D721Med (cell line): ENCODE measurements around the gene CPA2.
"Not testable (repeated sequence)": the region's sequence is repeated elsewhere in the genome, so short reads cannot be mapped to it uniquely, and the experiment has no call there.

Experiments used
- DNase-seq: peaks from one replicate; pipeline ENCODE4 v3.0.0; 2011; ENCODE audit warnings: low spot score; ENCODE audit not compliant: insufficient read length
- FAIRE-seq: peaks from 2 replicates; lab custom pipeline; 2011; peaks lifted over from hg19 to GRCh38; lab: Jason Lieb, UNC
- CTCF ChIP-seq: IDR thresholded peaks from 2 replicates; pipeline ENCODE4 v1.5.1; 2012; ENCODE audit warnings: mild to moderate bottlenecking, control low read depth; ENCODE audit not compliant: insufficient read depth; ENCODE audit errors: missing control alignments

Gene CPA2

GRCh38 chr7:130266258-130266960 is at the start of gene CPA2:
CPA2 (plus strand) TSS chr7:130266863; CDS start chr7:130266882, 19 bp downstream.
- FAIRE-seq (no peak), DNase-seq (no peak)
- TF ChIP-seq CTCF = no peak

GRCh38 chr7:130218806-130219620 is 47.6 kb upstream of the CPA2 start:
- DNase-seq (no peak), FAIRE-seq (no peak)

GRCh38 chr7:130219871-130220270 is 46.8 kb upstream of the CPA2 start:
- no peak for TF ChIP-seq CTCF
- DNase-seq (no peak), FAIRE-seq (no peak)

More at GRCh38 chr7:130218806-130219620, 47.6 kb upstream of the CPA2 start:
- TF ChIP-seq CTCF = no peak

GRCh38 chr7:130221746-130222145 is 44.9 kb upstream of the CPA2 start:
- DNase-seq (no peak), FAIRE-seq (no peak)
- no peak for TF ChIP-seq CTCF

- no peak for TF ChIP-seq CTCF
- FAIRE-seq (no peak), DNase-seq (no peak)
Measured at GRCh38 chr7:130223646-130224045, 43.0 kb upstream of the CPA2 start.

- no peak for TF ChIP-seq CTCF
- FAIRE-seq (no peak), DNase-seq (no peak)
Measured at GRCh38 chr7:130224210-130224609, 42.5 kb upstream of the CPA2 start.

- FAIRE-seq, DNase-seq: not testable (repeated sequence)
Measured at GRCh38 chr7:130224923-130225322, 41.7 kb upstream of the CPA2 start.
